ENCODE results near the gene KLHL29.

DNA sequence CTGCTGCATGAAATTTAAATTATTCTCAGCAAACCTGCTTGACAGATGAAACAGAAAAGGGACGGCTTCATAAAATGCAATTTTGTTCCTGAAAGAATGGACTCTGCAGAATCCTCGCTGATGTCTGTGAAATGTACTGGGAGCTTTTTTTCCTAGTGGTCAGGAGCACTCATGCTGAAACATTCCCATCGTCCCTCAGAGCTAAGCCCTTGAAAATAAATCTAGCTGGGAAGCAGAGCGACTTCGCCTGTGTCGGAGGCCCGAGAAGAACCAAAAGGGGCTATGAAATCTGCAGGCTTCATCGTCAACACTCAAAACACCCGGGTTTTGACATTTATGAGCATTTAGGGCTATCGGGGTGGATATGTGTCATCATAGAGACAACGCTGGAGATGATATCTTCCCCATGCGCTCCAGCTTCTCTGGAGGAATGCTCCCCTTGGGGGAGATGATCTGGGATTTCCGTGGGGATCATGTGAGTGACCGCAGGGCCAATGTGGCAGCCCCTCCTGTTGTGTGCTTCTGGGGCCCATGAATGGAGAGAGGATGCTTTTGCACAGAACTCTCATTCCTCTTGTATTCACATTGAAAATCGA, 182.3 kb downstream of the KLHL29 start:
- TF ChIP-seq POLR2AphosphoS5 (IDR thresholded peaks at IDR 0.05; ENCODE audit: low read depth, low read length) (no peak), SIN3A (IDR thresholded peaks at IDR 0.05; ENCODE audit: borderline replicate concordance, insufficient read depth, low read length) (no peak)
